Heart right ventricle (tissue), 16 donors: ENCODE results near the gene TEX48. TPM values are rescaled to one million over a fixed set of nuclear protein-coding genes. Genes with fewer than 3 reads are reported as not detected.

ENCODE experiments used
- ATAC-seq, 8 donors: fragments of 200-7000 bp; cut with Tn5 transposase; one replicate each; pipeline ENCODE4 v1.9.1; 2020; ENCODE audit warnings: mild to moderate bottlenecking in 8 of 8, moderate library complexity in 8 of 8, moderate number of reproducible peaks in 1 of 8
- DNase-seq, 2 donors: peaks; one replicate each; pipeline ENCODE4 v3.0.0-alpha.2; 2020
- H3K27ac ChIP-seq, 10 donors: fragments of 200-600 bp; sonication (generic) in 2 of 10; one replicate each; pipeline versions ENCODE4 v1.5.0 to v1.8.0; 2020 to 2022; ENCODE audit warnings: mild to moderate bottlenecking in 3 of 10
- H3K27me3 ChIP-seq, 7 donors: fragments of 200-600 bp; one replicate each; pipeline ENCODE4 v1.8.0; 2021 to 2022; ENCODE audit warnings: mild to moderate bottlenecking in 2 of 7
- H3K36me3 ChIP-seq, 9 donors: fragments of 200-600 bp; sonication (generic) in 1 of 9; one replicate each; pipeline versions ENCODE4 v1.5.0 to v1.8.0; 2020 to 2022; ENCODE audit warnings: mild to moderate bottlenecking in 2 of 9
- H3K4me1 ChIP-seq, 9 donors: fragments of 200-600 bp; sonication (generic) in 1 of 9; one replicate each; pipeline versions ENCODE4 v1.5.0 to v1.8.0; 2020 to 2022; ENCODE audit warnings: mild to moderate bottlenecking in 4 of 9
- H3K4me3 ChIP-seq, 10 donors: fragments of 200-600 bp; sonication (generic) in 2 of 10; one replicate each; pipeline versions ENCODE4 v1.5.0 to v1.8.0; 2020 to 2022; ENCODE audit warnings: mild to moderate bottlenecking in 7 of 10, moderate library complexity in 2 of 10
- H3K9me3 ChIP-seq, 11 donors: fragments of 200-600 bp in 10 of 11; sonication (generic) in 2 of 11; one replicate each; pipeline versions ENCODE4 v1.5.0 to v1.8.0; 2013 to 2022; ENCODE audit warnings: mild to moderate bottlenecking in 2 of 11, control low read depth in 1 of 11, moderate library complexity in 1 of 11
- WGBS, 2 donors: extraction: QIAGEN DNeasy Blood & Tissue Kit; methylation state at CpG; one replicate each; pipeline ENCODE4 v1.1.7; 2013; ENCODE audit warnings: inconsistent platforms in 1 of 2; 5-methylcytosine and 5-hydroxymethylcytosine counted together
- intact Hi-C, 10 donors: fragments of 100-400 bp; cut with DNase I; formaldehyde crosslinking; loops; one replicate each; pipeline versions ENCODE4 v1.11.1 to v1.14.2; 2022
- polyA plus RNA-seq, 2 donors: library from polyadenylated mRNA; stranded (reverse); fragments of 200-250 nt; gene quantifications; one replicate each; pipeline ENCODE4 v1.2.3, GENCODE V29; 2013
- total RNA-seq, 10 donors: library from RNA; stranded (reverse); fragmentation: NEBNext Ultra II Directional in 3 of 10; extraction: Animal tissue kit (Norgen Biotek cat#: 25700) in 3 of 10; gene quantifications; one replicate each; pipeline versions ENCODE4 v1.2.1 to v1.2.4, GENCODE V29; 2021 to 2023
- TF ChIP-seq, protein P1 (sequence below), 9 donors: fragments of 200-600 bp; sonication (generic) in 2 of 9; IDR thresholded peaks; one replicate each; pipeline versions ENCODE4 v1.5.0 to v1.8.0; 2021 to 2022; ENCODE audit warnings: antibody characterized with exemption in 9 of 9, mild to moderate bottlenecking in 5 of 9, moderate library complexity in 1 of 9
- donor health status: Arrhythmogenic right ventricular cardiomyopathy.
- donor health status: ischemic (EF 13 %, LVEDD 7.1; RV severe dilation, severe dysfunction).
- donor health status: healthy with polysubstance abuse.
- donor health status: DM: no; HTN: yes; CAD: no.
- donor health status: DM: no; HTN: no; CAD: no.
- donor health status: ischemic (EF 25% LVEDD 6.9; RV normal size, moderate dysfunction).
- donor health status: ischemic (EF 25% LVEDD 5.7; RV mildly dilated, moderate dysfunction).
- donor health status: healthy.
- donor health status: DM: yes; HTN: yes; CAD: no.
- donor health status: Ischemic cardiomyopathy.
- donor health status: ischemic (EF 35%, LVEDD 5.7; RV mildly dilated, moderate dysfunction).
- donor health status: nonischemic (EF 11% LVEDD 7.7; RV severe dilation, severe dysfunction).
- donor health status: DM: yes; HTN: yes; CAD: no.
- donor health status: PGD.
- donor health status: ischemic (EF 29% LVEDD 5.4; RV normal size, mild dysfunction).
- donor health status: nonischemic (EF 23%, LVEDD 6.1; RV moderate dilation, normal function).

Gene TEX48
- total and polyA plus RNA-seq, 12 donors, result not detected

GRCh38 chr9:114669961-114670360, 12.0 kb downstream of the TEX48 start:
- TF ChIP-seq, protein P1, sequence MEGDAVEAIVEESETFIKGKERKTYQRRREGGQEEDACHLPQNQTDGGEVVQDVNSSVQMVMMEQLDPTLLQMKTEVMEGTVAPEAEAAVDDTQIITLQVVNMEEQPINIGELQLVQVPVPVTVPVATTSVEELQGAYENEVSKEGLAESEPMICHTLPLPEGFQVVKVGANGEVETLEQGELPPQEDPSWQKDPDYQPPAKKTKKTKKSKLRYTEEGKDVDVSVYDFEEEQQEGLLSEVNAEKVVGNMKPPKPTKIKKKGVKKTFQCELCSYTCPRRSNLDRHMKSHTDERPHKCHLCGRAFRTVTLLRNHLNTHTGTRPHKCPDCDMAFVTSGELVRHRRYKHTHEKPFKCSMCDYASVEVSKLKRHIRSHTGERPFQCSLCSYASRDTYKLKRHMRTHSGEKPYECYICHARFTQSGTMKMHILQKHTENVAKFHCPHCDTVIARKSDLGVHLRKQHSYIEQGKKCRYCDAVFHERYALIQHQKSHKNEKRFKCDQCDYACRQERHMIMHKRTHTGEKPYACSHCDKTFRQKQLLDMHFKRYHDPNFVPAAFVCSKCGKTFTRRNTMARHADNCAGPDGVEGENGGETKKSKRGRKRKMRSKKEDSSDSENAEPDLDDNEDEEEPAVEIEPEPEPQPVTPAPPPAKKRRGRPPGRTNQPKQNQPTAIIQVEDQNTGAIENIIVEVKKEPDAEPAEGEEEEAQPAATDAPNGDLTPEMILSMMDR (IDR thresholded peaks at IDR 0.05), result no peak
- H3K4me1 ChIP-seq, result no peaks in the 10 kb centered on the region
- H3K27me3 ChIP-seq, result peaks cover 0 to 15% (median 5%) of the 10 kb centered on the region in 7 donors
- no peak overlapping the region for H3K4me3 ChIP-seq
- H3K36me3 ChIP-seq, result no peaks in the 10 kb centered on the region
- intact Hi-C loops, result loop anchor here in 4 of 10 donors (5.0 to 10.0 kb wide), 4 partner anchors 235 to 855 kb away; no protein-coding TSS in a partner anchor
- ATAC-seq, result no peak
- no peak for DNase-seq
- H3K27ac ChIP-seq, result no peak overlapping the region
- H3K9me3 ChIP-seq, result peaks cover 0 to 5% (median 0%) of the 10 kb centered on the region in 11 donors

DNA sequence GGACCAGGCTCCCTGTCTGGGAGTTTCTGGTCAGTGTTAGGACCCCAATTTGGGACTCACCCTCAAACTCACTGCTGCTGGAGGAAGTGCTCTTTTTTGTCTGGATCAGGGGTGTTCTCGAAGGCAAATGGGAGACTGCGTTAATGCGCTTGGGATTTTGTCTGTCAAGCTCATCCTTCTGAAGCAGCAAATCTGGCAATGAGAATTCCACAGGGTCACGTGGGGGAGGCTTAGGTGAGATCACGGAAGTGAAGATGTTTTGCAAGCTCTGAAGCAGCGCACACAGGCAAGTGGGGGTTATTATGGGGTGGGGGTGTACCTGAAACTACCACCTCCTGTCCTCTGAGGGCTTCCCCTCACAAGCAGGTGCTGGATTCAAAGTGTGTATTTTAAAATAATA, 13.8 kb downstream of the TEX48 start:
- 57 to 58% methylated on average over 6 of the region's 6 CpGs for WGBS, 2 donors
- no peak for ATAC-seq

DNA sequence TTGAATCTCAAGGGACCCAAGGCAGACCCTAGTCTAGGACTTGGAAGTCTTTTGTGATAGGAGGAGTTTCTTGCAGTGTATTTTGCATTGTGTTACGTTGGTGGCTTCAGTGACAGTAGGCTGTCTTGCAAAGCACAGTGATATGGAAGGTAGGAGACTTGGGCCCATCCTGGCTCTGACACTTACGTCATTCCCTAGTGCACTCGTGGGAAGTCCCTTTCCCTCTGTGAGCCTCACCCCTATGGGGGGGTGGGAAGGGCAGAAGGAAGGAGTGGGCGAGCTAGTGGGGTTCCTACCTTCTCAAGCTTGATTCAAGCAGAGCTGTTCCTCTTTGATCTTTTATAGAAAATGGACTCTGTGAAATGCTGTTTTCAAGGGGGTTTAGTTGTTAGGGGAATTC, 15.1 kb downstream of the TEX48 start:
- intact Hi-C loops, result loop anchor here in 2 of 10 donors (5.0 to 10.0 kb wide), 2 partner anchors 348 to 855 kb away; no protein-coding TSS in a partner anchor
- 41 to 48% methylated on average over 4 of the region's 4 CpGs for WGBS, 2 donors
- H3K36me3 ChIP-seq, result no peaks in the 10 kb centered on the region
- DNase-seq (no peak), ATAC-seq (no peak)
- no peak overlapping the region for H3K27ac ChIP-seq
- H3K9me3 ChIP-seq, result peaks cover 0 to 5% (median 0%) of the 10 kb centered on the region in 11 donors
- TF ChIP-seq, protein P1 (IDR thresholded peaks at IDR 0.05), result no peak
- no peak overlapping the region for H3K4me3 ChIP-seq
- peaks cover 0 to 44% (median 23%) of the 10 kb centered on the region in 7 donors for H3K27me3 ChIP-seq
- no peaks in the 10 kb centered on the region for H3K4me1 ChIP-seq

More for the DNA sequence above, 13.8 kb downstream of the TEX48 start:
- peaks cover 0 to 5% (median 0%) of the 10 kb centered on the region in 11 donors for H3K9me3 ChIP-seq
- no peaks in the 10 kb centered on the region for H3K4me1 ChIP-seq
- H3K4me3 ChIP-seq, result no peak overlapping the region
- DNase-seq, result no peak
- no peak overlapping the region for H3K27ac ChIP-seq
- intact Hi-C loops, result loop anchor here in 2 of 10 donors (5.0 to 10.0 kb wide), 2 partner anchors 347 to 854 kb away; no protein-coding TSS in a partner anchor
- peaks cover 0 to 31% (median 14%) of the 10 kb centered on the region in 7 donors for H3K27me3 ChIP-seq
- no peaks in the 10 kb centered on the region for H3K36me3 ChIP-seq
- TF ChIP-seq, protein P1 (IDR thresholded peaks at IDR 0.05), result no peak

- TF ChIP-seq, protein P1 (IDR thresholded peaks at IDR 0.05), result no peak
- no peak overlapping the region for H3K4me3 ChIP-seq
- no peak for ATAC-seq
- H3K36me3 ChIP-seq, result no peaks in the 10 kb centered on the region
- peaks cover 0 to 49% (median 25%) of the 10 kb centered on the region in 7 donors for H3K27me3 ChIP-seq
- WGBS, 2 donors, result 90 to 97% methylated on average over 5 of the region's 5 CpGs
- no peak overlapping the region for H3K27ac ChIP-seq
- peaks cover 0 to 5% (median 0%) of the 10 kb centered on the region in 11 donors for H3K9me3 ChIP-seq
- intact Hi-C loops, result loop anchor here in 2 of 10 donors (5.0 to 10.0 kb wide), 2 partner anchors 348 to 856 kb away; no protein-coding TSS in a partner anchor
- H3K4me1 ChIP-seq, result no peaks in the 10 kb centered on the region
- no peak for DNase-seq
These were observed 15.6 kb downstream of the TEX48 start for GRCh38 chr9:114666401-114666800.
